Stimulated activated CD8-positive, alpha-beta memory T cell treated with anti-CD3 and anti-CD28 coated beads, Interleukin-4, amount 100 ng/mL, for 24 hours (primary cell): ENCODE measurements around the gene LONRF2.
"Not testable (repeated sequence)": the region's sequence is repeated elsewhere in the genome, so short reads cannot be mapped to it uniquely, and the experiment has no call there.

Source experiments
- DNase-seq: peaks from one replicate; pipeline ENCODE4 v3.0.0-alpha.2; 2020; ENCODE audit warnings: low read depth

Gene LONRF2

DNA sequence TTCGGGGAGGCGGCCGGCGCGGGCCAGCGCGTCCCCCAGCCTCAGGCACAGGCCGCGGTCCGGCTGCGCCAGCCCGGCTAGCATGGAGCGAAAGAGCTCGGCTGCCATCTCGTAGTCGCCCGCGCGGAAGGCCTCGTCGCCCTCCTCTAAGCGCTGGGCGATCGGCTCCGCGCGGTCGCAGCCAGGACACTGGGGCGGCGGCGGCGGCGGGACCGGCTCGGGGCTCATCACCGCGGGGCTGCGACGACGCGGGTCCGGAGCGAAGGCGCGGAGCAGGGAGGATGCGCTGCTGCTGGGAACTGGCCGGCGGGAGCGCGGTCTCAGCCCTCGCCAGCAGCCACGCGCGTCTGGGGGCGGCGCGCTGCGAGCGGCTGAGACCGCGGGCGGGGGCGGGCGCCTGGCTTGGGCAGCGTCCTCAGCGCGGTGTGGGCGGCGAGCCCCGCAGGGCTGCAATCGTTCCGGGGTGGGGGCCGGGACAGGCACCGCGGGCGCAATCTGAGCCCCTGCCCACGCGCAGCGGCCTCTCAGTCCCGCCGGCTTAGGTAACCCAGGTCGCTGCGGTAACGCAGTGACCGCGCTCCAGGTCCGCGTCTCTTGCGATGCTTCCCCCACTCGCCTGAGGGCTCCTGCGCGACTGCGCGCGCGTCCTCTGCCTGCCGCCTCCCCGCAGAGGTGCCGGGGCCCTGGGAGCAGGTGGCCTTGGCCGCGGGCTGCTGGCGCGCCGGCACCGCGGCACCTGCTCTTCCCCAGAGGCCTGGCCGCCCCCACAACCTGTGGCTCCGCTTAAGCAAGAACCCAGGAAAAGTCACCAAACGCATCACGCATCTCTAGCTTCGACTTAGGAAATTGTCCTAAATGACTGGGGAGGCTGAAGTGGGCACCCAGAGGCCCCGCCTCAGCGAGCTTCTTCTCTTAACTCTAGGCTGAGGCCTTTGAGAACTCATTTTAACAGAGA, at the start of gene LONRF2:
LONRF2 (minus strand) TSS at position 636 of the 955 bp plus-strand sequence; CDS start at position 228, 408 bp downstream.
- DNase-seq, result no peak

DNA sequence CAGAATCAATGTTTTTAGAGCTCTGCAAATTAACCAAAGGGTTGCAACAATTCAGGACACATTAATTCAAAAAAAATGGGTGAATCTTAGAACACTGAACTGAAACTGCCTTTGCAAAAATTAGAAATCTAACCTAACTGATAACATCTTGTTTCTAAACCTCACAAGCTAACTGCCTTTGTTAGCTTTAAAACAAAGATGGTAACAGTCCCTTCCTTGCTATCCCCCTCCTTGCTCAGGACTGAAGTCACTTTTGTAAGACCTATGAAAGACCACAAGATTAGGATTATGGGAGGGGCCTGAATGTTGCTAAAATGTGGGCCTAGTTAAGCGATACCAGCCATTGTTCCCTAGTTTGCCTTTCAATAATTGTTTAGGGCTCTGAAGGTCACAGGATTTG, 44.9 kb upstream of the LONRF2 start:
- no peak for DNase-seq

DNA sequence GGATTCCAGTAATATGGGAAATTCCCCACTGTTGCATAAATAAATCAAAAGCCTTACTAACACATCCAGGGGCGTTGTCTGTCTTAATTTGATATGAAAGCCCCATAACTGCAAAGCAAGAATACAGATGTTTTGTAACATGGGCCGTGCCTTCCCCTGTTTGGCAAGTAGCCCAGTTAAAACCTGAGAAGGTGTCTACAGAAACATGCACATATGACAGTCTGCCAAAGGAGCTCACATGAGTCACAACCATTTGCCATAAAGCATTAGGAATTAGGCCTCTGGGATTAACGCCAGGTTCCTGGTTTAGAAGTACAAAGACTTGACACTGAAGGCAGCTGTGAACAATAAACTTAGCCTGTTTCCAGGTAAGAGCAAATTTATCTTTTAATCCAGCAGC, 43.1 kb upstream of the LONRF2 start:
- DNase-seq, result no peak

DNA sequence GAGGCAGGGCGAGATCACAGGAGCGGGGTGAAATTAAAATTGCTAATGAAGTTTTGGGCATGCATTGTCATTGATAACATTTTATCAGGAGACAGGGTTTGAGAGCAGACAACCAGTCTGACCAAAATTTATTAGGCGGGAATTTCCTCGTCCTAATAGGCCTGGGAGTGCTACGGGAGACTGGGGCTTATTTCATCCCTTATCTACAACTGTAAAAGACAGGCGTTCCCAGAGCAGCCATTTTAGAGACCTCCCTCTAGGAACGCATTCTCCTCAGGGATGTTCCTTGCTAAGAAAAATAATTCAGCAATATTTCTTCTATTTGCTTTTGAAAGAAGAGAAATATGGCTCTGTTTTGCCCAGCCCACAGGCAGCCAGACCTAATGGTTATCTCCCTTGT, 40.0 kb upstream of the LONRF2 start:
- DNase-seq, result not testable (repeated sequence)

DNA sequence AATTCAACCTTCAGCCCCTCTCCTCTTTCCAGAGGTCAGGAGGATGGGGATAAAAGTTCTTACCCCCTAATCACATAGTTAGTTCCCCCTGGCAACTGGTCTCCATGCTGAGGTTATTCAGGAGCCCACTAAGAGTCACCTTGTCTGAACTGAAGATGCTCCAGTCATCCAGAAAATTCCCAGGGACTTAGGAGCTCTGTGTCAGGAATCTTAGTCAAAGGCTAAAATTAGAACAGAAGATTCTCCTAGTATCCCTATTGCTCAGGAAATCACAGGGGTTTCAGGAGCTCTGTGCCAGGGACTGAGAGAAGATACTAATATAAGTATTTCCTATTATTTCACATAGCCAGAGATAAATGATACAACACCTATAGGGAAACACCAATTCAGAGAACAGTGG, 37.3 kb upstream of the LONRF2 start:
- DNase-seq, result no peak

DNA sequence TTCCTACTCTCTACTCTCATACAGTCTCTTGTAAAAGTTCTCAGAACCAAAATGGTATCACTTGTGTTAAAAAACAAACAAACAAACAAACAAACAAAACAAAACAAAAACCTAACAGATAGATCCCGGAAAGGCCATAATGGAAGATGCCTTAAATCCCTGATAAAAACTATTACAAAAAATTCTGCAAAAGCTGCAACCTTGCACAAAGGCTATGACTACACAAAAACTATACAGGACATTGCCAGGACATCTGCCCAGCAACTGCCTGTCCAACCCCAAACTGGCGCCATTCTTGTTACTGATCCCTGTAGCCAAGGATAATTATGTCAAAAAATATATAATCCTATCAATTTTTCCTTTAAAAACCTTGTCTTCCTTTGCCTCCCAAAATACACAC, 36.3 kb upstream of the LONRF2 start:
- no peak for DNase-seq

DNA sequence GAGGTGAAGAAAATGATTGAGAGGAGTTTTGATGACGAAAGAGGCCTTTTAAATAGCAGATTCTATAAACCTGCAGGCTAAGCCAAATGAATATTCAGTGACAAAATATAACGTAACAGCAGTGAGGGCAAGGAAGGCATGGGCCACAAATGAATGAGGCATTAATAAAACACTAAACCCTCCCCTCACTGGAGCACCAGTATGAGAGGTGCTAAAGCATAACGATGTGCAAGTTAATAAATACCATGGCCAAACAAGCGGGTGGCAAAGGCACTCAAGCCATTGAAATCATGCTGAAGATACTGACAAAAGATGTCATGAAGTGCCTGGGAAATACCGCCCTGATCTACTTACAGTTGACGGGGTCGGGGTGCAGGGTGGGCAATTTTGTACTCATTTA, 30.2 kb upstream of the LONRF2 start:
- DNase-seq, result no peak

DNA sequence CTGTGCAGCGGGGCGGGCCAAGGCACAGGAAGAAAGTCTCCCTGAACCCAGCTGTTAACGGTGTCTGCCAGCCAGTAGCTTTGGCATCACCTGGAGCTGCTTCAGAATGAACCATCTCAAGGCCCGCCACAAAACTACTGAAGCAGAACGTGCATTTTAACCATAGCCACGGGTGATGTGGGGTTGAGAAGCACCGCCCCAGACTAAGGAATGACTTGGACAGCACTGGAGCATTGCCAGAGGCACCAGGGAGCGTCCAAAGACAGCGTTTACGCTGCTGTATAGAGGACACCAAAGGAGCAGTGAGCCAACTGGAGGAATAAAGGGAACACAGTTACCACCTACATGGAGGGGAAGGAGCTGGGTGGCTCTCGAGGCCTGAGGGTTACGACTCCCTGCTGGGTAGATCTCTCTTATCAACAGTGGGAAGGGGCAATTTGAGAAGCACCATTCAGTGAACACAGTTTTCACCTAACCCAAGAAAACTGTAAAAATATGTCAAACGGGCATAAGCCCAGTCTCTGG, 28.4 kb upstream of the LONRF2 start:
- no peak for DNase-seq

DNA sequence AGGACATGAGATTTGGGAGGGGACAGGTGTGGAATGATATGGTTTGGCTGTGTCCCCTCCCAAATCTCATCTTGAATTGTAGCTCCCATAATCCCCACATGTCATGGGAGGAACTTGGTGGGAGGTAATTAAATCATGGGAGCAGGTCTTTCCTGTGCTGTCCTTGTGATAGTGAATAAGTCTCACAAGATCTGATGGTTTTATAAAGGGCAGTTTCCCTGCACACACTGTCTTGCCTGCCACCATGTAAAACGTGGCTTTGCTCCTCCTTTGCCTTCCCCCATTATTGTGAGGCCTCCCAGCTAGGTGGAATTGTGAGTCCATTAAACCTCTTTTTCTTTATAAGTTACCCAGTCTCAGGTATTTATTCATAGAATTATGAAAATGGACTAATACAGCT, 22.8 kb upstream of the LONRF2 start:
- not testable (repeated sequence) for DNase-seq

DNA sequence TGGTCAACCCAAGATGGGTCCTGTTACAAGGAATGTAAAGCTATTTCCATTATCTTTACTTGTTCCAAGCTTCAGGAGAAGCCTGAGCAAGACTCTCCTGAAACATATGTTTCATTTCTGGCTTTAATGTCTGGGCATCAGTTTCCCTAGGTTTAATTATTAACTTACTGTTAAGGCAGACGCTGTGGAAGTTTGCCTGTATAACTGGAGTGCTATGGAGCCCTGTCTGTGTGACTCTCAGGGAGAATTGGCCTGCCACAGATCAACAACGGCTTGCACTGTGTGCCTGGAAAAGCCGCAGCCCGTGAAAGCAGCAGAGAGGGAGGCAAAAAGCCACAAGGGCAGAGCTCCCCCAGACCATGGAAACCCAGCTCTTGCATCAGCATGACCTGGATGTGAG, 22.1 kb upstream of the LONRF2 start:
- DNase-seq, result no peak

DNA sequence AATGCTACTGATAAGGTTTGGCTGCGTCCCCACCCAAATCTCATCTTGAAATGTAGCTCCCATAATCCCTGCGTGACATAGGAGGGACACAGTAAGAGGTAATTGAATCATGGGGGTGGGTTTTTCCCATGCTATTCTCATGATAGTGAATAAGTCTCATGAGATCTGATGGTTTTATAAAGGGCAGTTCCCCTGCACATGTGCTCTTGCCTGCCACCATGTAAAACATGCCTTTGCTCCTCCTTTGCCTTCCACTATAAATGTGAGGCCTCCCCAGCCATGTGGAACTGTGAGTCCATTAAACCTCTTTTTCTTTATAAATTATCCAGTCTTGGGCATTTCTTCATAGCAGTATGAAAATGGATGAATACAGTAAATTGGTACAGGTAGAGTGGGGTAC, 20.2 kb upstream of the LONRF2 start:
- not testable (repeated sequence) for DNase-seq

DNA sequence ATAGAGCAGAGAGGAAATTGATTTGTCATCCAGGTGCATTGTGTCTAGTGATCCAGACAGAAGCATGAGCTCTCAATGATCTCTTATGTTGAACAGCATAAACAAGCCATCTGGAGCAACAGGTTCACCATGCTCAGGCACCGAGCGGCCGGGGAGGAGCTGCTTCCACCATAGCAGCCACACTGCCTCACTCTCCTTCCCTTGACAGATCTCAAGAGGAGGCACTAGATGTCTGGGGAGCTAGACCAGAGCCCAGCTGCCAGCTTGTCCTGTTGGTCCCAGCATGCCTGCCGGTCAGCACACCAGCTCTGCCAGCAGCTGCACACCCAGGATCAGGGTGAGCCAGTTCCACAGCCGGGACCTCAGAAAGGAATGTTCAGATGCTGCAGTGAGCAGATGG, 17.5 kb upstream of the LONRF2 start:
- DNase-seq, result no peak

DNA sequence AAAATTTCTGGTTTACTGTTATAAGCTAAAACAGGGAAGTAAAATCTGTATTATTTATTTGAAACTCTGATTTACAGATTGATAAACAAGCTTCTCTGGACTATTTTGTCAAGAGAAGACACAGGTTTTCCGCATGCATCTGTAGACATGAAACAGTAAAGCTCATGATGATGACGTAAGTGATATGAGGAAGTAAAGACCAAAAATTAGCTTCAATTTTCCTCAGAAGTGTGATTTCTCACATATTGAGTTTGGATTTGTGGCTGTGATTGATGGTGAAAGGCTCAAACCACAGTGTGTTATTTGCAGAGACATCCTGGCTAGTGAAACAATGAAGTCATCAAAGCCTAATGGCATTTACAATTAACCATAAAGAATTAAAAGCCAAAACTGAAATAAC, 12.6 kb upstream of the LONRF2 start:
- no peak for DNase-seq

DNA sequence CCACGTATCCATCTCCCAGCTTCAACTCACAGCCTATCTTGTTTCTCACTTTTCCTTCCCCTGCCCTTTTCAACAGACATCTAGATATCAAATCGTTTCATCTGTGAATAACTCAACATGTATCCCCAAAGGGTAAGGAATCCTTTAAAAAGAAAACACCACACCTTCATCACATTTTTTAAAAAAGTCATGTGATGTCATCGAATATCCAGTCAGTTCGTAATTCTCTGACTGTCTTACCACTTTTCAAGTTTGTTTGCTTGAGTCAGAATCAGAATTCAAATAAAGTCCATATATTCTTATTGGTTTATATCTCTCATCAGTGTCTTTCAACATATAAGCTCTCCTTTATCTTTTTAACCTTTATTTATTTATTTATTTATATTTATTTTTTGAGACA, 5.4 kb upstream of the LONRF2 start:
- DNase-seq, result no peak

DNA sequence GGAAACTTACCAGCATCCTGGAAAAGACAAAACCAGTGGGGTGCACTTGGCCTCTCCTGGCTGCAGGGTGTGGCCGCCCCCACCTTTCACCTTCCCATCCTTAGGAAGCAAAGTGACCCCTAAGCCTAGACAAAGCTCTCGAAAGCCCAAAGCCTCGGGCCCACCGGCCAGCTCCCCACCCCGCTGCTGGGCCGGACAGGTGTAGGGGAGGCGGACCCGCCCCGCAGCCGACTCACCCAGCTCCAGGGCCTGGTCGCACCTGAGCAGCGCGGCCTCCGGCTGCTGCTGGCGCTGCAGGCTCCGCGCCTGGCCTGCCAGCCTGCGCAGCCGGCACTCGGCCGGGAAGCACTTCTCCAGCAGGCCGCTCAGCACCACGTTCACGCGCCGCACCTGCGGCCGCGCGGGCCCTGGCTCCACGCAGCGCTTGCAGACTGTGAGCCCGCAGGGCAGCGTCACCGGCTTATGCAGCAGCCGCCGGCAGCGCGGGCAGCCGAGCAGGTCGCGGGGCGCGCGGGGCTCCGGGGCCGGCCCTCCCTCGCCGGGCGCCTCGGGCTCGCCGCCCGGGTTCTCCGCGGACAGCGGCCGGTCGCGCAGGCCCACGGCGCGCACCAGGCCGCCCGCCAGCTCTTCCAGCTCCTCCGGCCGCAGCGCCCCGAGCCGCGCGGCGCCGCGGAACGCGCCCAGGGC, 979 bp downstream of the LONRF2 start:
- no peak for DNase-seq

DNA sequence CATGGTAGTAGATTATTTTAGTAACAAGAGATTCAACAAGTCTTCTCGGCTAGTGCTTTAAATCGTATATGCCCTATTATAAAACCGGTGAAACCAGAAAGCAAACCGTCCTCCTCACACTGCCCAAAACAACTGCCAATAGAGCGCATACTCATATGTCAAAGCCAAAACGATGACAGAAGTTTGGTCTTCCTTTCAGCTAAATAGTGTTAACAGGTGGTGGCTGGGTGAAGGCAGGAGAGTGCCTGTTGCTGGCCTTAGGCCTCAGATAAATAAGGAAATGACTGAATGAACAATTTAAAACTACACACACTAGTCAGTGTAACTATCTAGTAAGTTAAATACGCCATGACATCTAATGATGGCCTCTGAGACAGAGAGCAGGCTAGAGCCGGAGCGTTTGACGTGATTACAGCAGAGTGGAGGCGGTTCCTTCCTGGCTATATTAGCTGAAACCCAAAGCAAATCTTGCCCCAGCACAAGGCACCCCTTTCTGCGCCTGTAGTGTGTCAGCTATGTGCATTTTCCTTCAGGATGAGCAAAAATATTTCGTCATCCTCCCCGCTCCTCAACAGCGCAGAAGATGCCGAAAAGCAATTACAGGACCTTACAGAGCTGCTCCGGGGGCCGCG, 1.6 kb downstream of the LONRF2 start:
- no peak for DNase-seq

DNA sequence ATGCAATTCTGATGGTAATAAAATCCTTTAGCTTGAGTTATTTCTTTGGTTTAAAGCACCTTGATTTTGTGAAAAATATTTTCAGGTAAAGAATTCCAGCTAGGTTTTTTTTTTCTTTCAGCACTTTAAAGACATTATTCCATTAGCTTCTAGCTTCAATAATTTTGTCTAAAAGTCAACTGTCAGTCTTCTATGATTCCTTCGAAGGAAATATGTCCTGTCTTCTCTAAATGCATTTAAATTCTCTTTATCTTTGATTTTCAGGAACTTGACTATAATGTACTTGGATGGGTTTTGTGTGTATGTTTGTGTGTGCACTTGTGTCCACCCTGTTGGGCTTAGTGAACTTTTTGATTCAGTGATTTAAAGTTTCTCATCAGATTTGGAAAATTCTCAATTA, 4.7 kb downstream of the LONRF2 start:
- no peak for DNase-seq

DNA sequence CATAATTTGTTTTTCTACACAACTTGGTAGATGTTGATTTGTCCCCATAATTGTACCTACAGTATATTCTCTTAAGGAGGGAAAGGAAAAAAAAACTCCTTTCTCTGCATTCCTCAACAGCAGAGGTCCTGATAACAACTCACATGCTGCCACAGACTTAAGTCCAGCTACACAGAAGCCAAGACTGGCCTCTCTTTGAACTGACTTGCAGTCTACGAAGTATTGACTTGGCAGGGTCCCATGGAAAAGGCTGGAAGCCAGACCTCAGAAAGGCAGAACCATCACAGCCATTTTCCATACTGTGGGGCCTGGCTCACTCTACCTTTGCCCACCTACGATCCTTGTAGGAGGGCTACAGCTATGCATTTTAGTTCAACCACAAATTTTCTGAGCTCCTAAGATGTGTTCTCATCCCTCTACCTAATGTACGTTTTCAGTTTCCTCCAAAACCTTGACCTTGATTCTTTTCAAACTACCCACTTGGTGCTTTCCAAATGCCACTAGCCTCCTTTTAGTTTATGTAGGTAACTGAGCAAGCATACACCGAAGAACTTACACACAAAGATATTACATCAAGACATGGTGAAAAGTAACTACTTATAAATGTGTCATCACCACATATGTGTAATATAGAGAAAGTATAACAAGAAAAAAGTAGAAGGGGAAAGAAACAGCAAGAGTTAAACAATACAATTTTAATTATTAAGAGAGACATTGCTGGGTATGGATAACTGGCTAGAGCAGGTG, 12.2 kb downstream of the LONRF2 start:
- DNase-seq, result no peak

DNA sequence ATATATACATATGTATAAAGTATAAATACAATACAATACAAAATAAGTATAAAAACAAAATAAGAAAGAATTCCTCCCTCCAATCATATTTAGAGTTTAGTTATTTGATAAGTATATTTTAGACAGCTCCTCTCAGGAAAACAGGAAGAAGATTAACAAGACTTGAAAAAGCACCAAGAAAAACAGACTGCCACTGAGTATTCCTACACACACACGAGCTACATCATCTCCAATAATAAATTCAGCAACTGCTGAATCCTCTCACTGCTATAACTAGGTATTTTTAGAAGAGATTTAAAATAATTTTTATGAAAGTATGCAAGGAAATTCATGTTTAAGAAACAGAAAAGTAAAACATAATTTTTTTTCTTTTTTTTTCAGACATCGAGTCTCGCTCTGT, 13.0 kb downstream of the LONRF2 start:
- no peak for DNase-seq

DNA sequence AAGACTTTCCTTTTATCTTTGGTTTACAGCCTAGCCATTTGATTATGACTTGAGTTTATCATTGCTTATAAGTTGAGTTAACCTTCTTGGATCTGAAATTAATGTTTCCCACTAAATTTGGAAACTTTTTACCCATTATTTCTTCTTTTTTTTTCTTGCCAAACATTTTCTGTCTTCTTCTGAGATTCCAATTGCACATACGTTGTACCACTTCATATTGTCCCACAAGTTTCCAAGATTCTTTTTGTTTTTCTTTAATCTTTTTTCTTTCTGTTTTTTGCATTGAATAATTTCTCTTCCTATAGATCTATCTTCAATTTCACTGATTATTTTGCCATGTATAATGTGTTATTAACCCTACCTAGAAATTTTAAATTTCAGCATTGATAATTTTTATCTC, 18.6 kb downstream of the LONRF2 start:
- no peak for DNase-seq

DNA sequence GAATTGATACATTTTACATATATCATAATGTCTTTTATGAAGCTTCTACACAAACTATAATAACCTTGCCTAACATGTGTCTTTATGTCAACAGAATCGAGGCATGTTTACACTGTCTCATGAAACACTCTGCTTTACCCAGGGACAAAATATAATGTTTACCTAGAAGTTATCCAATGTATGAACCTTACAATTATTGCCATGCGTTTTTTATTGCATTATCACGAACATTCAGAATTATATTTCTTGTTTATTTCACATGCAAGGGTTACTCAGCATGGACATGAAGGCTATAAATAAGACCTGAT, 19.8 kb downstream of the LONRF2 start:
- DNase-seq, result no peak
